Activated CD8-positive, alpha-beta T cell treated with anti-CD3 and anti-CD28 coated beads for 36 hours (primary cell): ENCODE results near the gene MAP3K5. TPM values are rescaled to one million over a fixed set of nuclear protein-coding genes. Genes with fewer than 3 reads are reported as not detected.

Experiments used
- ATAC-seq: fragments of 200-7000 bp; cut with Tn5 transposase; one replicate; pipeline ENCODE4 v1.10.0; 2021; ENCODE audit warnings: mild to moderate bottlenecking, moderate library complexity
- CTCF ChIA-PET: fragments of 350-600 bp; sonication (Branson Sonifier 250); formaldehyde crosslinking; loops from one replicate; lab custom pipeline; 2021; ENCODE audit warnings: antibody characterized with exemption; lab: Charles Lee
- POLR2A ChIA-PET: fragments of 350-600 bp; sonication (Branson Sonifier 250); formaldehyde crosslinking; loops from one replicate; lab custom pipeline; 2021; ENCODE audit warnings: antibody characterized with exemption; lab: Charles Lee
- DNase-seq: peaks from one replicate; pipeline ENCODE4 v3.0.0-alpha.2; 2020
- H3K27ac Mint-ChIP-seq: one replicate; pipeline ENCODE4 v1.8.0; 2021; ENCODE audit warnings: mild to moderate bottlenecking, mixed read lengths
- H3K27me3 Mint-ChIP-seq: one replicate; pipeline ENCODE4 v1.8.0; 2021; ENCODE audit warnings: mixed read lengths
- H3K36me3 Mint-ChIP-seq: one replicate; pipeline ENCODE4 v1.8.0; 2021; ENCODE audit warnings: low read depth, mixed read lengths
- H3K4me1 Mint-ChIP-seq: one replicate; pipeline ENCODE4 v1.8.0; 2021; ENCODE audit warnings: low read depth, mixed read lengths
- H3K4me3 Mint-ChIP-seq: one replicate; pipeline ENCODE4 v1.8.0; 2021; ENCODE audit warnings: mild to moderate bottlenecking, moderate library complexity, mixed read lengths
- H3K9me3 Mint-ChIP-seq: one replicate; pipeline ENCODE4 v1.8.0; 2021; ENCODE audit warnings: mixed read lengths
- intact Hi-C: fragments of 100-400 bp; cut with micrococcal nuclease; formaldehyde crosslinking; loops from one replicate; pipeline ENCODE4 v1.10.0; 2022
- total RNA-seq, 2 experiments: library from RNA; stranded (reverse); gene quantifications; one replicate each; pipeline ENCODE4 v1.2.3, GENCODE V29; 2021
- TF ChIP-seq, protein P1 (sequence below): fragments of 200-600 bp; IDR thresholded peaks from one replicate; pipeline ENCODE4 v1.8.0; 2022; ENCODE audit warnings: antibody characterized with exemption, mild to moderate bottlenecking

MAP3K5 gene
- total RNA-seq, 2 experiments from 2014 or later: 4.4 to 4.6 TPM

DNA sequence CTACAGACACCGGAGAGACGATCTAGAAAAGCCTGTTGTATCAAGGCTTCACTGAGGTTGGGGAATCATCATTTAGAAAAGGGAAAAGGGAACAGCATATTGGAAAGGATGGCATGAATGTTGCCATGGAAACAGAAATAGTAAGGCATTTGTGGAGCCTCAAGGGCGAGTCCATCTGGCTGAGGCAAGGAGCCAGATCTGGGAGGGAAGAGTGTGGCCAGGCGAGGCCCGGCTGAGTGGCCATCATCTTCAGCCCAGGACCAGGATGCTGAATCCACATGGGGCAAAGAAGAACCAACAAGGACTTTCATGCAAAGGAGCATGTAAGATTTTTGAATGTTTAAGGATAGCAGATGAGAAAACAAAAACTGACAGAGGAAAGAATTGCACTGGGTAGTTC lies 85.8 kb downstream of the MAP3K5 start:
- H3K4me3 Mint-ChIP-seq: no peak overlapping the region
- ChIA-PET CTCF (interaction anchor here (0.7 to 2.6 kb wide), 4 partner anchors 13 to 85 kb away, joined by 3 to 10 read pairs (median 3); partner anchors contain the start of gene MAP3K5), POLR2A (interaction anchor here (1.1 kb wide), 1 partner anchor 86 kb away, joined by 6 read pairs; the partner anchor contains the start of gene MAP3K5)
- ATAC-seq (no peak), DNase-seq (no peak)
- H3K27ac Mint-ChIP-seq: no peak overlapping the region
- intact Hi-C loops: no loop called here
- TF ChIP-seq, protein P1, sequence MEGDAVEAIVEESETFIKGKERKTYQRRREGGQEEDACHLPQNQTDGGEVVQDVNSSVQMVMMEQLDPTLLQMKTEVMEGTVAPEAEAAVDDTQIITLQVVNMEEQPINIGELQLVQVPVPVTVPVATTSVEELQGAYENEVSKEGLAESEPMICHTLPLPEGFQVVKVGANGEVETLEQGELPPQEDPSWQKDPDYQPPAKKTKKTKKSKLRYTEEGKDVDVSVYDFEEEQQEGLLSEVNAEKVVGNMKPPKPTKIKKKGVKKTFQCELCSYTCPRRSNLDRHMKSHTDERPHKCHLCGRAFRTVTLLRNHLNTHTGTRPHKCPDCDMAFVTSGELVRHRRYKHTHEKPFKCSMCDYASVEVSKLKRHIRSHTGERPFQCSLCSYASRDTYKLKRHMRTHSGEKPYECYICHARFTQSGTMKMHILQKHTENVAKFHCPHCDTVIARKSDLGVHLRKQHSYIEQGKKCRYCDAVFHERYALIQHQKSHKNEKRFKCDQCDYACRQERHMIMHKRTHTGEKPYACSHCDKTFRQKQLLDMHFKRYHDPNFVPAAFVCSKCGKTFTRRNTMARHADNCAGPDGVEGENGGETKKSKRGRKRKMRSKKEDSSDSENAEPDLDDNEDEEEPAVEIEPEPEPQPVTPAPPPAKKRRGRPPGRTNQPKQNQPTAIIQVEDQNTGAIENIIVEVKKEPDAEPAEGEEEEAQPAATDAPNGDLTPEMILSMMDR: no peak
- H3K27me3 Mint-ChIP-seq: no peaks in the 10 kb centered on the region
- no peaks in the 10 kb centered on the region for H3K36me3 Mint-ChIP-seq
- H3K9me3 Mint-ChIP-seq: no peaks in the 10 kb centered on the region
- peaks cover 2% of the 10 kb centered on the region for H3K4me1 Mint-ChIP-seq

DNA sequence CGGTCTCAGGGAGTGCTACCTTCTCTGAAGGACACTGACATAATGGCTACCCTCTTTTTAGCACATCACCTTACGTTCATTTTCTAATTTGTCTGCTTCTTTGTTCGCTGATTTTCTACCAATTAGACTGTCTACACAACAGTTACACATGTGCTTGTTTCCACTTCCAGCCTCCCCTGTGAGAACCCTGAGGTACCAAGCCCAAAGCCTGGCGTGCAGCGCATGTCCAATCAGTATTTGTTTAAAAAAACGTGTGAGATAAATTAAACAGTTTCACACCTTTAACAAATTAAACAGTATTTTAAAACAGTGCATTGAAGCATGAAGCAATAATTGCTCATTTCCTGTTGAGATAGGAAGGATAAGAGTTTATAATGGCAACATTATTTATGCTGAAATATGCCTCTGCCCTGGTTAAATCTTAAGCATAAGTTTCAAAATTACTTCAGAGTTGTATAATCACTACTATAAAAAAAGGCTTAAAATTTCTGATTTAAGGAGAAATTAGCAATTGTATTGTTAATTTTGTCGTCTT lies 88.9 kb downstream of the MAP3K5 start:
- ATAC-seq (no peak), DNase-seq (no peak)
- TF ChIP-seq, protein P1: no peak
- POLR2A ChIA-PET: no interaction called here
- CTCF ChIA-PET: no interaction called here
- intact Hi-C loops: no loop called here
- Mint-ChIP-seq H3K27ac (no peak overlapping the region), H3K36me3 (no peaks in the 10 kb centered on the region), H3K27me3 (no peaks in the 10 kb centered on the region), H3K4me1 (peaks cover 13% of the 10 kb centered on the region), H3K9me3 (no peaks in the 10 kb centered on the region), H3K4me3 (no peak overlapping the region)

DNA sequence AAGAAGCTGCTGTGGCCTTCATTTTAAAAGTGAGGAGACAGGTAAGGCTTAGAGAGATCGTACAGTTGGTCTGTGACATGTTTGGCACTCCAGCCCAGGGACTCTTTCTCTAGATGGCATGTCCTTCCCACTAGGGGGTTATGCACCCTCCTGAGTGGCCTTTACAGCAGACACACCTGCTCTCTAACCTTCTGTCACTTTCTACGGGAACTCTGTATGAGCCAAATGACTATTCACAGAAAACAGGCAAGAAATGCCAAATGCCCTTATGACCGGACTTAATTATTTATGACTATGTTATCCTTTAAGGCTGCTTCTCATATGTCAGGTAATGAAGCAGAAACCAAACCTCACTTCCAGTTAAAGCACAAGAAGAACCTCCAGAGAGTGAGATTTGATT lies 91.2 kb downstream of the MAP3K5 start:
- H3K9me3 Mint-ChIP-seq: no peaks in the 10 kb centered on the region
- H3K36me3 Mint-ChIP-seq: no peaks in the 10 kb centered on the region
- no peak overlapping the region for H3K4me3 Mint-ChIP-seq
- DNase-seq (no peak), ATAC-seq (no peak)
- TF ChIP-seq, protein P1: no peak
- H3K27ac Mint-ChIP-seq: no peak overlapping the region
- no peaks in the 10 kb centered on the region for H3K27me3 Mint-ChIP-seq
- H3K4me1 Mint-ChIP-seq: peaks cover 17% of the 10 kb centered on the region
- intact Hi-C loops: no loop called here
- POLR2A ChIA-PET: no interaction called here
- CTCF ChIA-PET: interaction anchor here (1.1 to 3.0 kb wide), 3 partner anchors 32 to 91 kb away, joined by 4 to 10 read pairs (median 4); partner anchors contain the start of gene MAP3K5

DNA sequence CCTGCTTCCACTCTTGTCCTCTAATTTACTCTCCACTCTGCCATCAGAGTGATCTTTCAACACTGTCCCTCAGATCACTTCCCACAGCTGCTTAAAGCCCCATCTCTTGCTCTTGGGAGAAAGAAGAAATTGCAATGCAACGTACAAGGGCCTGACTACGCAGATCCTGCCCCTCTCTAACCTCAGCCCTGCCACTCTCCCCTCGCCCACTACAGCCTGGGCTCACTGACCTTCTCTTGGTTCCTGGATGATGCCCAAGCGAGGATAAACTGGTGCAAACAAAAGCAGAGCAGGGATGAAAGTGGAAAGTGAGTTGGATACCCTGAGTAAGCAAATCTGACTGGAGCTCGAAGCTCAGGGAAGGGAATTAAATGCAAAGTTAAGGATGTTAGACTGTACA lies 92.9 kb downstream of the MAP3K5 start:
- peaks cover 20% of the 10 kb centered on the region for H3K4me1 Mint-ChIP-seq
- ChIA-PET CTCF (interaction anchor here (1.3 to 1.5 kb wide), 3 partner anchors 12 to 93 kb away, joined by 5 to 6 read pairs (median 5); partner anchors contain the start of gene MAP3K5), POLR2A (interaction anchor here (1.4 kb wide), 2 partner anchors 17 to 93 kb away, joined by 3 read pairs; partner anchors contain the start of gene MAP3K5)
- no peaks in the 10 kb centered on the region for H3K9me3 Mint-ChIP-seq
- no peak overlapping the region for H3K27ac Mint-ChIP-seq
- H3K36me3 Mint-ChIP-seq: no peaks in the 10 kb centered on the region
- intact Hi-C loops: no loop called here
- DNase-seq (no peak), ATAC-seq (no peak)
- H3K4me3 Mint-ChIP-seq: no peak overlapping the region
- H3K27me3 Mint-ChIP-seq: no peaks in the 10 kb centered on the region
- TF ChIP-seq, protein P1: no peak

DNA sequence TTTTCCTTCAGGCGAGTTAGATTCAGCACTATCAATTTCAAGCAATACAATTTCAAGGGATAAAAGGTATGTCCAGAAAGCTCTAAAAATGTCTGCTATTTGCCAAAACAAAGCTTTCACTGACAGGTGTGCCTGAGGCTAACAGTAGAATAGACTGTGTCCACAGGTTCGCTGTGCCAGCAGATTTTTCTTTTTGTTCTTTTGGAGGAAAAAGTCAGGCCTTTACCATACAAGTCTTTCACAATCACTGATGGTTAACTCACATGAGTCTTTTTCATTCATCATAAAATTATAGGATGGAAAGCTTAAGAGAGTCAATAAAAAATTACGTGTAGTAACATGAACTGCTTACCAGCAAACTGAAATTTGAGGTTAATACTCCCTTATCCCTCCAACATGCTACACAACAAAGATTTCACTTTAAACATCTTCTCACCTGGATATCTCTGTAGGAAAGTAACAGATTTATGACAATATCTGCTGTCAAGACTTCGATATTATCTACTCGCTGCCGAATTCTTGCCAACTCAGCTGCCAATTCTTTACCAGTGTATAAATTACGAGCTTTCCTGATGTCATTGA lies 95.4 kb downstream of the MAP3K5 start:
- Mint-ChIP-seq H3K9me3 (no peaks in the 10 kb centered on the region), H3K4me3 (no peak overlapping the region), H3K27me3 (no peaks in the 10 kb centered on the region), H3K27ac (no peak overlapping the region), H3K4me1 (peaks cover 17% of the 10 kb centered on the region), H3K36me3 (peaks cover 3% of the 10 kb centered on the region)
- ChIA-PET POLR2A (no interaction called here), CTCF (interaction anchor here (1.3 to 1.4 kb wide), 2 partner anchors 53 to 95 kb away, joined by 4 to 5 read pairs; partner anchors contain the start of gene MAP3K5)
- TF ChIP-seq, protein P1: no peak
- ATAC-seq: no peak
- no peak for DNase-seq
- intact Hi-C loops: no loop called here
